NCI-H82 (cell line): ENCODE measurements around the gene VWC2L.

Experiments used
- DNase-seq: peaks from one replicate; lab custom pipeline; 2025; lab: John Stamatoyannopoulos, UW

Gene VWC2L

DNA sequence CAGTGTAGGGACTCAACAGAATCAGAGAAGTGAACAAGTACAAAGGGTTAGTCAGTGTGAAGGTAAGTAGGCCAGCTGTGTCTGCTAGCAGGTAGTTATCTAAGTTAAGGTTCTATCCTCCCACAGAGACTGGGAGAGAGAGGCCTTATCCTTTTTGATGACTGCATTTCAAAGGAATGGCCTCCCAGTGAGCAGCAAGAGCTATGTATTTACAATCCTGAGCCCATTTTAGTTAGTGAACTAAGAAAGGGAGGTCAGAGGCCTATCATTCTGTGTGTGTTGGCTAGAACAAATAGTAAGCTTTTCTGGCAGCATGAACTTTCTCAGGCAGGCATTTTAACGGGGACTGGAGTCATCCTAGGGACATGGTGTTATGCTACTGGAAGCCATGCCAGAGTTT is 182.9 kb downstream of the VWC2L start:
- peak; percentile 22 for DNase-seq

DNA sequence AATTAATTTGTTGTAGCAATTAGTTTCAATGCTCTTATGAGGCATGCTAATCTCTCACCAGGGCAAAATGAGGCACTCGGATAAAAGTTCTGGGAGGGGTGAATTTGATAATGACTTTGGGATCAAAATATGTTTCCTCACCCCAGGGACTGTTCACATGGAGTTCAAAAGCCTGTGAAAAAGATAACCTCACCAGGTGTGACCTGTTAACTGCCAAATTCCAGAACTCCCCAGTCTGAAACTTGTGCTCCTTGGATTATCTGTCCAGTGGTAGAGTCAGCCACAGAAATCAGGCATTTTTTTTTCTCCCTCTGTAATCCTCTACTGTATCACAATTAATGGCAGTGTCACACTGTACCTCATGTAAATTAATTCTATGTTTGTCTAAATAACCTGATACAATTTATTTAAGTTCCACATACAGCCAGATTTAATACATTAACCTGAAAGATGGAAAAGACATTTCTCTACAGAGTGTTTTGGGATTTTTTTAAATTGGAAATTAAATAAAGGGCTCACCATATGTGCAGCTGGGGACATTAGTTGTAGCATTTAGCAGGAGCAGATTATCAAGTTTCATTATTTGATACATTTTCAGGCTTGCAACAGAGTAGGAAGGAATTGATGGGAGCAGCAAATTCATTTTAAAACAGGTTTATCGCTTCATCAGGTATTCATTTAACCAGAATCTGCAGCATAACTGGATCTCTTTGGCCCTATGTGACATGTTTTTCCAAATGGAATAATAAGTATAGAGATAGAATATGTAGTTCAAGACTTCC is 191.2 kb downstream of the VWC2L start:
- no peak for DNase-seq

DNA sequence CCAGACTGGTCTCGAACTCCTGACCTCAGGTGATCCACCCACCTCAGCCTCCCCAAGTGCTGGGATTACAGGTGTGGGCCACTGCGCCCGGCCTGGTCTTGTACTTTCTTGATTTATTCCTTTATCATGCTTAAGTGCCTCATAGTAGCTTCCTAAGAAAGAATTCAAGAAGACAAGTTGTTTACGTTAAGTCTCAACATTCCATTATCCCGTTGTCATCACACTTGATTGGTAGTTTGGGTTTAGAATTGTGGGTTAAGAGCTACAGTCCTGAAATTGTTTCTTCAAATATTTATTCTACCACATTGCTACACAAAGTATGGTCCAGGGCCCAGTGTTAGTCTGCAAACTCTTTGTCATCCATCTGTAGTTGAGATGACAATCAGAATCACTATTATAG is 194.0 kb downstream of the VWC2L start:
- no peak for DNase-seq

DNA sequence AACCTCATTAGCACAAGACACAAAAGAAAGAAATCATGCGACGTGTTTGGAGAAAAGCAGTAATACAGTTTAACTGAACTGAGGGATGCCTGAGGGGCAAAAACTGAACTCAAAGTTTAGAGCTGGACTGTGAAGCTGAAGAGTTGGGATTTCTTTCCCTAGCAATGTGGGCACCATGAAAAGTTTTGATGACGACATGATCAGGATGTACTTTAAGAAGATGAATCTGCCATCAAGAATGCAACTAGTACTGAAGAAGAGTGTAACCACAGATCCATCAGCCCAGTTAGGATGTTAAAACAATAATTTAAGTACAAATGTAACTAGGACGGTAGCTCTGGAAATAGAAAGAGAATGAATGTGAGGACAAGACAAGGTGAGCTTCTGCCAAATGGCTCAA is 196.2 kb downstream of the VWC2L start:
- DNase-seq: no peak

DNA sequence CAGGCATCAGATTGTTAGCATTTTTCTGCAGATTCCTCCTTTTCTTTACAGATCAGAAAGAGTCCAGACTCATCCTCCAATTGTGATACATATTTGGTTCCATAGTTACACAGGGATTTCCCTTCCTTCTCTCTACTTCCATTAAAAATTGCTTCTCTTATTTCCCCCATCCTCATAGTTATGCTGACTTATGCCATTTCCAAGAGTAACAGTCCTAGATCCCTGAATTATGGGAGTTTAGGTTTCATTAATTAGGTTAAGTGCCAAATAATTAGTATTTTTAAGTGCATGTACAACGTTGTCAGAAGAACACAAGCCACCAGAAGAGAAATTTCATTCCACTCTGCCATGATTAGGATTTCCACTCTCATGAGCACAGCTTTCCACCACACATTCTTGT is 200.2 kb downstream of the VWC2L start:
- no peak for DNase-seq

DNA sequence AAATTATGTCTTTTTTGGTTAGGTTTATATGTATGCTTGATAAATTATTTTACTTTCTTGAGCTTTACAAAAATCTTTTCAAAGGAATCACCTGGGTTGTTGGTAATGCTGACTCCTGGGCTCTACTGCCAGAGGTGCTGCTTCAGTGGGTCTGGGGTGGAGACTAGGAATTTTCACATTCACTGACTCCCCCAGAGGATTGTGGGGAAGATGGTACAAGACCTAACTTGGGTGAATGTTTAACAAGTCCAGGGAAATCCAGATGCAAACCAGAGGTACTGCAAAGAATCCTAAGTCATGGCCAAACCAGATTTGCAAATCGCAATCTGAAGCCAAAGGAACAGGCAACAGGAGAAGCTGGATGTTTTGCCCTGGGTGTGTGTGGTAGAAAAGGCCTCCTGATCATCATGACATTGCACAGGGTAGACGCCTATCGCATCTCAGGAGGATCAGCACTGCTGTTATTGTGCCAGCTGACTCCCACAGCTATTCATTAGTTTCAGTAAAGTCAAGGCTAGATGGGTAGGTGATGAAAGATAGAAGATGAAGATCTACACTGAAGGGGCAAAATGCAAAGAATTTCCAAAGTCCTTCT is 213.4 kb downstream of the VWC2L start:
- peak; percentile 50 for DNase-seq

DNA sequence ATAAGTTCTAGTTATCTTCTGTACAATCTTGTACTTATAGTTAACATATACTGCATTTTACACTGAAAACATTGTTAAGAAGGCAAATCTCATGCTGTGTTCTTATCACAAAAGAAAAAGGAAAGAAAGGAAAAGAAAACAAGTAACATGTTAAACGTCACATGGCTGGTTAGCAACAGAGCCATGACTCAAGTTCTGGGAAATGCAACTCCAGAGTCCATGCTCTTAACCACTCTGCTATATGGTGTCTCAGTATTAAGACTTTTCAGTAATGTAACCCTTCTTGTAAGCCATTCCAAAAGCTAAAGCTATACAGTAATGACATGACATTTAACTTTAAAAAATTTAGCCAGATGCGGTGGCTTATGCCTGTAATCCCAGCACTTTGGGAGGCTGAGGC is 217.2 kb downstream of the VWC2L start:
- peak; percentile 64 for DNase-seq
